HepG2 (cell line): ENCODE measurements around the gene STIM1. TPM values are rescaled to one million over a fixed set of nuclear protein-coding genes. Genes with fewer than 3 reads are reported as not detected.

Source experiments
- FOSL2 ChIP-seq: sonication (generic); formaldehyde crosslinking; IDR thresholded peaks from 2 replicates; pipeline ENCODE4 v1.4.0; 2020; ENCODE audit warnings: missing genetic modification reagents
- GATA4 ChIP-seq: sonication (generic); IDR thresholded peaks from 2 replicates; pipeline ENCODE4 v1.6.1; 2016; ENCODE audit warnings: antibody characterized with exemption, low read depth, borderline replicate concordance
- HOXD1 ChIP-seq: sonication (generic); formaldehyde crosslinking; IDR thresholded peaks from 2 replicates; pipeline ENCODE4 v1.5.0; 2020; ENCODE audit warnings: missing genetic modification reagents
- KAT8 ChIP-seq: IDR thresholded peaks from 2 replicates; pipeline ENCODE4 v1.6.1; 2016; ENCODE audit warnings: missing genetic modification reagents, missing compliant biosample characterization
- KLF6 ChIP-seq: IDR thresholded peaks from 2 replicates; pipeline ENCODE4 v1.8.0; 2016; ENCODE audit warnings: missing biosample characterization, missing genetic modification reagents
- PHF21A ChIP-seq: sonication (generic); formaldehyde crosslinking; IDR thresholded peaks from 2 replicates; pipeline ENCODE4 v1.5.0; 2020; ENCODE audit warnings: mild to moderate bottlenecking, missing genetic modification reagents
- PHF8 ChIP-seq: sonication (generic); formaldehyde crosslinking; IDR thresholded peaks from 2 replicates; pipeline ENCODE4 v1.5.0; 2020; ENCODE audit warnings: missing genetic modification reagents
- POLR2AphosphoS5 ChIP-seq: IDR thresholded peaks from 2 replicates; pipeline ENCODE4 v1.6.1; 2012; ENCODE audit warnings: low read depth, low read length
- RARA ChIP-seq: IDR thresholded peaks from 2 replicates; pipeline ENCODE4 v1.6.1; 2016; ENCODE audit warnings: missing genetic modification reagents, missing compliant biosample characterization
- RXRA ChIP-seq: sonication (generic); formaldehyde crosslinking; IDR thresholded peaks from 2 replicates; pipeline ENCODE4 v1.5.1; 2020; ENCODE audit warnings: missing genetic modification reagents
- SMARCC2 ChIP-seq: fragments of 450-650 bp; IDR thresholded peaks from 2 replicates; pipeline ENCODE4 v1.6.1; 2017; ENCODE audit warnings: antibody characterized with exemption, mild to moderate bottlenecking
- STAG1 ChIP-seq: sonication (generic); formaldehyde crosslinking; IDR thresholded peaks from 2 replicates; pipeline ENCODE4 v1.4.0; 2020; ENCODE audit warnings: missing genetic modification reagents
- ZNF317 ChIP-seq: sonication (generic); formaldehyde crosslinking; IDR thresholded peaks from 2 replicates; pipeline ENCODE4 v1.5.0; 2020; ENCODE audit warnings: mild to moderate bottlenecking, missing genetic modification reagents
- ZNF556 ChIP-seq: sonication (generic); formaldehyde crosslinking; IDR thresholded peaks from 2 replicates; pipeline ENCODE4 v1.4.0; 2020; ENCODE audit warnings: mild to moderate bottlenecking, missing genetic modification reagents, borderline replicate concordance
- ZNF605 ChIP-seq: sonication (generic); formaldehyde crosslinking; IDR thresholded peaks from 2 replicates; pipeline ENCODE4 v1.8.0; 2022; ENCODE audit warnings: mild to moderate bottlenecking, missing genetic modification reagents
- polyA plus RNA-seq, 8 experiments: library from polyadenylated mRNA; depleted of rRNA in 3 of 8; stranded (reverse) in 7 of 8; unstranded in 1 of 8; fragments of >200 nt; fragmentation: Illumina TruSeq in 4 of 8; extraction: Trizol in 4 of 8; gene quantifications; 2 replicates each; pipeline versions ENCODE4 v1.2.1 to v1.2.3, GENCODE V29; 2011 to 2016; ENCODE audit warnings: low read depth in 4 of 8, missing spikeins in 1 of 8, mixed read lengths in 1 of 8; ENCODE audit not compliant: insufficient read depth in 1 of 8
- total RNA-seq, 5 experiments: library from RNA; depleted of rRNA; stranded (reverse); fragments of >200 nt; fragmentation: Illumina TruSeq; extraction: Trizol; gene quantifications; 2 replicates each; pipeline ENCODE4 v1.2.3, GENCODE V29; 2016; ENCODE audit warnings: low read depth in 1 of 5
- TF ChIP-seq, protein P1 (sequence below), 2 experiments: fragments of 450-650 bp in 1 of 2; sonication (generic) in 1 of 2; formaldehyde crosslinking in 1 of 2; IDR thresholded peaks; 2 replicates each; pipeline versions ENCODE4 v1.6.1 to v1.8.0; 2016 to 2022; ENCODE audit warnings: antibody characterized with exemption in 1 of 2, mild to moderate bottlenecking in 1 of 2, missing genetic modification reagents in 1 of 2
- TF ChIP-seq, protein P2 (sequence below), 2 experiments: fragments of 450-650 bp in 1 of 2; sonication (generic) in 1 of 2; formaldehyde crosslinking; IDR thresholded peaks; 2 replicates each; pipeline versions ENCODE4 v1.5.0 to v1.8.0; 2020 to 2022; ENCODE audit warnings: mild to moderate bottlenecking in 1 of 2, missing genetic modification reagents in 1 of 2

The STIM1 gene
- total and polyA plus RNA-seq, 2 of the 13 experiments (the other 11 are each of a cell fraction or from before 2014, with no cell fraction given) = 19.2 to 28.5 TPM

DNA sequence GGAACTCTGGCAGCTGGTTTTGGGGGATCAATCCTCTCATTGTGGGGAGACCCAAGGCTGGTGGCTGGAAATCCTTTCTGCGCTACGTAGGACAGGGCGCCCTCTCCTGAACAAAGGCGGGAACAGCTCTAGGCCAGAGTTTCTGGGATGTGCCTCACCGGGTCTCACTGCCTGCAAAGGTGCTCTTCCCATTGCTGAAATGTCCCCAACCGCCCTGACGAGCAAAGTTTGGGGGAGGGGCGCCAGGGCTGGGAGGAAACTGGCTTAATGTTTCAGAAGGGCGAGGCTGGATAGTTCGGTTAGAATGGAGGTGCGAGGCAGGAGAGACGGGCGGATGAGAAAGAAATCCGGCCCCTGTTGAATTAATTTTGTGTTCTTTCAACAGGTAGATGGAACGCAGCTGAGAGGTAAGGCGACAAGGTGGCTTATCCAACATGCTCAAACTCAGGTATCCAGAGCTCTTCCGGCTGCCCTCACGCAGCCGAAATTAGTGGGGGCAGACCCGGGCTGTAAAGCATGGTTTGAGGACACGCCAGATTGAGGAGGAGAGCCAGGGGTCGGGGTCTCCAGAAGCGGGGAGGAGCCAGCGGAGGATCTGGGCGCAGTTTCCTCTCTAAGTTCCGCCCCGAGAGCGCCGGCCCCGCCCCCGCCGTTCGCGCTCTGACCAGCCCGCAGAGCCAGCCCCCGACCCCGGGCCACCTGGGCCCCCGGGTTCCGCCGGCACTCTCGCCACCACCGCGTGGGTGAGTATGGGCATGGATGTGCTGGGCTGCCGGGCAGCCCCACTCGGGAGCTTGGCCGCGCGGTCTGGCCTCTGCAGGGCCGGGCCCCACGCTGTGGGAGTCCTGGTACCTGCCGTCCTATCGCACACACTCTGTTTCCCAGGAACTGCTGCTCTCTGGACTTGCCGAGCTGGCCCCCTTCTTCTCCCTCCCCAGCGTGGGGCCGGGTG is 47.3 kb upstream of the STIM1 start, which contains the start of gene PGAP2 (continued):
- TF ChIP-seq RARA (CRISPR knock-in tag) (peak; percentile 18; the same call in 1 of the 2 replicates), FOSL2 (peak; percentile 33; the same call in 1 of the 2 replicates), KLF6 (0 out of 2 replicates have a peak, but pooled peaks have one; percentile 22), SMARCC2 (no peak), KAT8 (CRISPR knock-in tag) (peak; percentile 24; the same call in 1 of the 2 replicates), HOXD1 (CRISPR knock-in tag) (0 out of 2 replicates have a peak, but pooled peaks have one; percentile 52), POLR2AphosphoS5 (peak; percentile 62), STAG1 (CRISPR knock-in tag) (peak; percentile 52), GATA4 (no peak), RXRA (CRISPR knock-in tag) (no peak; the same call in 1 of the 2 replicates), ZNF317 (CRISPR knock-in tag) (no peak), ZNF605 (CRISPR knock-in tag) (peak; percentile 57; the same call in 1 of the 2 replicates), PHF8 (CRISPR knock-in tag) (peak; percentile 75), PHF21A (CRISPR knock-in tag) (peak; percentile 59; the same call in 1 of the 2 replicates), ZNF556 (CRISPR knock-in tag) (peak; percentile 44; the same call in 1 of the 2 replicates)
- TF ChIP-seq, protein P1, sequence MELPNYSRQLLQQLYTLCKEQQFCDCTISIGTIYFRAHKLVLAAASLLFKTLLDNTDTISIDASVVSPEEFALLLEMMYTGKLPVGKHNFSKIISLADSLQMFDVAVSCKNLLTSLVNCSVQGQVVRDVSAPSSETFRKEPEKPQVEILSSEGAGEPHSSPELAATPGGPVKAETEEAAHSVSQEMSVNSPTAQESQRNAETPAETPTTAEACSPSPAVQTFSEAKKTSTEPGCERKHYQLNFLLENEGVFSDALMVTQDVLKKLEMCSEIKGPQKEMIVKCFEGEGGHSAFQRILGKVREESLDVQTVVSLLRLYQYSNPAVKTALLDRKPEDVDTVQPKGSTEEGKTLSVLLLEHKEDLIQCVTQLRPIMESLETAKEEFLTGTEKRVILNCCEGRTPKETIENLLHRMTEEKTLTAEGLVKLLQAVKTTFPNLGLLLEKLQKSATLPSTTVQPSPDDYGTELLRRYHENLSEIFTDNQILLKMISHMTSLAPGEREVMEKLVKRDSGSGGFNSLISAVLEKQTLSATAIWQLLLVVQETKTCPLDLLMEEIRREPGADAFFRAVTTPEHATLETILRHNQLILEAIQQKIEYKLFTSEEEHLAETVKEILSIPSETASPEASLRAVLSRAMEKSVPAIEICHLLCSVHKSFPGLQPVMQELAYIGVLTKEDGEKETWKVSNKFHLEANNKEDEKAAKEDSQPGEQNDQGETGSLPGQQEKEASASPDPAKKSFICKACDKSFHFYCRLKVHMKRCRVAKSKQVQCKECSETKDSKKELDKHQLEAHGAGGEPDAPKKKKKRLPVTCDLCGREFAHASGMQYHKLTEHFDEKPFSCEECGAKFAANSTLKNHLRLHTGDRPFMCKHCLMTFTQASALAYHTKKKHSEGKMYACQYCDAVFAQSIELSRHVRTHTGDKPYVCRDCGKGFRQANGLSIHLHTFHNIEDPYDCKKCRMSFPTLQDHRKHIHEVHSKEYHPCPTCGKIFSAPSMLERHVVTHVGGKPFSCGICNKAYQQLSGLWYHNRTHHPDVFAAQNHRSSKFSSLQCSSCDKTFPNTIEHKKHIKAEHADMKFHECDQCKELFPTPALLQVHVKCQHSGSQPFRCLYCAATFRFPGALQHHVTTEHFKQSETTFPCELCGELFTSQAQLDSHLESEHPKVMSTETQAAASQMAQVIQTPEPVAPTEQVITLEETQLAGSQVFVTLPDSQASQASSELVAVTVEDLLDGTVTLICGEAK (IDR thresholded peaks at IDR 0.05) = no peak
- TF ChIP-seq, protein P1 (CRISPR knock-in tag; IDR thresholded peaks at IDR 0.05) = 0 out of 2 replicates have a peak, but pooled peaks have one; percentile 45
- TF ChIP-seq, protein P2, sequence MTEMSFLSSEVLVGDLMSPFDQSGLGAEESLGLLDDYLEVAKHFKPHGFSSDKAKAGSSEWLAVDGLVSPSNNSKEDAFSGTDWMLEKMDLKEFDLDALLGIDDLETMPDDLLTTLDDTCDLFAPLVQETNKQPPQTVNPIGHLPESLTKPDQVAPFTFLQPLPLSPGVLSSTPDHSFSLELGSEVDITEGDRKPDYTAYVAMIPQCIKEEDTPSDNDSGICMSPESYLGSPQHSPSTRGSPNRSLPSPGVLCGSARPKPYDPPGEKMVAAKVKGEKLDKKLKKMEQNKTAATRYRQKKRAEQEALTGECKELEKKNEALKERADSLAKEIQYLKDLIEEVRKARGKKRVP (CRISPR knock-in tag; IDR thresholded peaks at IDR 0.05) = 0 out of 4 replicates have a peak, but pooled peaks of 1 of the 2 experiments have one; percentile 20
